Activated T-cell treated with anti-CD3 and anti-CD28 coated beads, Interleukin-2, amount 50 U/mL, for 1 hour (primary cell): ENCODE measurements around the gene GRM2.
"Not testable (repeated sequence)": the region's sequence is repeated elsewhere in the genome, so short reads cannot be mapped to it uniquely, and the experiment has no call there.

ENCODE experiments used
- DNase-seq: peaks from one replicate; pipeline ENCODE4 v3.0.0-alpha.2; 2020

Gene GRM2

GRCh38 chr3:51729042-51729633 is 22.3 kb downstream of the GRM2 start:
- no peak for DNase-seq

- no peak for DNase-seq
Observed at GRCh38 chr3:51733859-51734571, 27.1 kb downstream of the GRM2 start.

- DNase-seq, result no peak
Observed at GRCh38 chr3:51734572-51734907, 27.7 kb downstream of the GRM2 start.

- DNase-seq, result no peak
Observed at GRCh38 chr3:51735039-51735438, 28.2 kb downstream of the GRM2 start.

- DNase-seq, result no peak
Observed at GRCh38 chr3:51735950-51736349, 29.1 kb downstream of the GRM2 start.

GRCh38 chr3:51739110-51739509 is 32.2 kb downstream of the GRM2 start:
- DNase-seq, result no peak

GRCh38 chr3:51742320-51742719 is 35.5 kb downstream of the GRM2 start:
- DNase-seq, result not testable (repeated sequence)

- not testable (repeated sequence) for DNase-seq
Observed at GRCh38 chr3:51742978-51743377, 36.1 kb downstream of the GRM2 start.

GRCh38 chr3:51747840-51748239 is 41.0 kb downstream of the GRM2 start:
- no peak for DNase-seq

- no peak for DNase-seq
Observed at GRCh38 chr3:51748327-51748726, 41.5 kb downstream of the GRM2 start.

- no peak for DNase-seq
Observed at GRCh38 chr3:51750878-51751277, 44.0 kb downstream of the GRM2 start.

- no peak for DNase-seq
Observed at GRCh38 chr3:51751287-51751686, 44.4 kb downstream of the GRM2 start.

- not testable (repeated sequence) for DNase-seq
Observed at GRCh38 chr3:51753763-51754750, 47.2 kb downstream of the GRM2 start.

GRCh38 chr3:51759203-51759602 is 52.3 kb downstream of the GRM2 start:
- no peak for DNase-seq
